IPS DF 6.9 (cell line): ENCODE data around the gene CDK18.

Experiments
- DNase-seq: peaks from one replicate; pipeline ENCODE4 v3.0.0-alpha.2; 2013; ENCODE audit warnings: low read depth, low spot score
- H3K27ac ChIP-seq: one replicate; pipeline ENCODE4 v1.5.1; 2013; ENCODE audit warnings: low read length, control low read depth
- H3K27me3 ChIP-seq: 2 replicates; pipeline ENCODE4 v1.6.1; 2013; ENCODE audit warnings: mild to moderate bottlenecking, low read length; ENCODE audit not compliant: control insufficient read depth, insufficient read depth
- H3K36me3 ChIP-seq: 2 replicates; pipeline ENCODE4 v1.6.1; 2013; ENCODE audit warnings: low read length; ENCODE audit not compliant: control insufficient read depth, insufficient read depth
- H3K4me1 ChIP-seq: 2 replicates; pipeline ENCODE4 v1.6.1; 2013; ENCODE audit warnings: low read length; ENCODE audit not compliant: control insufficient read depth, insufficient read depth
- H3K4me3 ChIP-seq: 2 replicates; pipeline ENCODE4 v1.5.1; 2013; ENCODE audit warnings: mild to moderate bottlenecking, low read length
- H3K9me3 ChIP-seq: 2 replicates; pipeline ENCODE4 v1.6.1; 2013; ENCODE audit warnings: low read length, inconsistent platforms; ENCODE audit not compliant: control insufficient read depth, insufficient read depth
- WGBS: extraction: QIAGEN DNeasy Blood & Tissue Kit; methylation state at CpG from one replicate; pipeline ENCODE4 v1.1.7; 2013; ENCODE audit warnings: mixed read lengths, missing lambda C conversion rate; ENCODE audit not compliant: insufficient read length, insufficient coverage; 5-methylcytosine and 5-hydroxymethylcytosine counted together

Gene CDK18

GRCh38 chr1:205532026-205532898 is 27.8 kb downstream of the CDK18 start:
- Histone ChIP-seq H3K4me3 (no peak overlapping the region), H3K36me3 (peaks cover 11% of the 10 kb centered on the region; the same call in 1 of the 2 replicates), H3K9me3 (no peaks in the 10 kb centered on the region), H3K27ac (no peak overlapping the region), H3K27me3 (peaks cover 1% of the 10 kb centered on the region; the same call in 1 of the 2 replicates), H3K4me1 (0 out of 2 replicates have a peak, but pooled peaks cover 1% of the 10 kb centered on the region)
- DNase-seq, result no peak
- no CpG with 5 or more reads among the region's 22 CpGs for WGBS

GRCh38 chr1:205532996-205533735 is 28.7 kb downstream of the CDK18 start:
- H3K27ac ChIP-seq, result no peak overlapping the region
- peaks cover 1% of the 10 kb centered on the region; the same call in 1 of the 2 replicates for H3K27me3 ChIP-seq
- no CpG with 5 or more reads among the region's 12 CpGs for WGBS

GRCh38 chr1:205533748-205534443 is 29.4 kb downstream of the CDK18 start:
- DNase-seq, result no peak
- Histone ChIP-seq H3K27me3 (peaks cover 1% of the 10 kb centered on the region; the same call in 1 of the 2 replicates), H3K27ac (no peak overlapping the region), H3K36me3 (peaks cover 11% of the 10 kb centered on the region; the same call in 1 of the 2 replicates), H3K4me3 (no peak overlapping the region), H3K4me1 (no peaks in the 10 kb centered on the region), H3K9me3 (no peaks in the 10 kb centered on the region)
- no CpG with 5 or more reads among the region's 7 CpGs for WGBS

More at GRCh38 chr1:205532996-205533735, 28.7 kb downstream of the CDK18 start:
- peaks cover 11% of the 10 kb centered on the region; the same call in 1 of the 2 replicates for H3K36me3 ChIP-seq
- no peaks in the 10 kb centered on the region for H3K9me3 ChIP-seq
- no peak for DNase-seq
- H3K4me1 ChIP-seq, result 0 out of 2 replicates have a peak, but pooled peaks cover 1% of the 10 kb centered on the region
- H3K4me3 ChIP-seq, result no peak overlapping the region

GRCh38 chr1:205534444-205534985 is 30.0 kb downstream of the CDK18 start:
- H3K27me3 ChIP-seq, result peaks cover 1% of the 10 kb centered on the region; the same call in 1 of the 2 replicates
- H3K4me3 ChIP-seq, result no peak overlapping the region
- no peak for DNase-seq
- peaks cover 8% of the 10 kb centered on the region; the same call in 1 of the 2 replicates for H3K36me3 ChIP-seq
- H3K9me3 ChIP-seq, result no peaks in the 10 kb centered on the region
- no peak overlapping the region for H3K27ac ChIP-seq
- WGBS, result no CpG with 5 or more reads among the region's 7 CpGs
- H3K4me1 ChIP-seq, result no peaks in the 10 kb centered on the region

- Histone ChIP-seq H3K4me3 (no peak overlapping the region), H3K27ac (no peak overlapping the region), H3K4me1 (no peaks in the 10 kb centered on the region), H3K9me3 (no peaks in the 10 kb centered on the region), H3K27me3 (peaks cover 1% of the 10 kb centered on the region; the same call in 1 of the 2 replicates), H3K36me3 (0 out of 2 replicates have a peak, but pooled peaks cover 5% of the 10 kb centered on the region)
- no peak for DNase-seq
- WGBS, result no CpG with 5 or more reads among the region's 5 CpGs
These were observed 30.6 kb downstream of the CDK18 start for GRCh38 chr1:205535096-205535495.

- Histone ChIP-seq H3K27me3 (peaks cover 1% of the 10 kb centered on the region; the same call in 1 of the 2 replicates), H3K4me1 (no peaks in the 10 kb centered on the region), H3K9me3 (no peaks in the 10 kb centered on the region), H3K36me3 (0 out of 2 replicates have a peak, but pooled peaks cover 4% of the 10 kb centered on the region), H3K4me3 (no peak overlapping the region), H3K27ac (no peak overlapping the region)
- DNase-seq, result no peak
- no CpG with 5 or more reads among the region's 11 CpGs for WGBS
These were observed 31.6 kb downstream of the CDK18 start for GRCh38 chr1:205535866-205536758.

- Histone ChIP-seq H3K27ac (no peak overlapping the region), H3K27me3 (peaks cover 1% of the 10 kb centered on the region; the same call in 1 of the 2 replicates), H3K36me3 (no peaks in the 10 kb centered on the region), H3K4me1 (no peaks in the 10 kb centered on the region), H3K4me3 (no peak overlapping the region), H3K9me3 (no peaks in the 10 kb centered on the region)
- no CpG with 5 or more reads among the region's 9 CpGs for WGBS
- DNase-seq, result no peak
These were observed 32.4 kb downstream of the CDK18 start for GRCh38 chr1:205536759-205537361.

- Histone ChIP-seq H3K4me1 (no peaks in the 10 kb centered on the region), H3K4me3 (no peak overlapping the region), H3K9me3 (no peaks in the 10 kb centered on the region), H3K36me3 (no peaks in the 10 kb centered on the region), H3K27me3 (peaks cover 1% of the 10 kb centered on the region; the same call in 1 of the 2 replicates), H3K27ac (no peak overlapping the region)
- no peak for DNase-seq
- WGBS, result no CpG with 5 or more reads among the region's 10 CpGs
These were observed 33.0 kb downstream of the CDK18 start for GRCh38 chr1:205537386-205538018.
